HG03469 (cell line): ENCODE data around the gene CPT2.

Source experiments
- ATAC-seq: cut with Tn5 transposase; IDR thresholded peaks from one replicate; pipeline ENCODE4 v1.9.1; 2021; ENCODE audit warnings: mild to moderate bottlenecking, moderate library complexity, moderate number of reproducible peaks; ENCODE audit not compliant: unreplicated experiment

The CPT2 gene

DNA sequence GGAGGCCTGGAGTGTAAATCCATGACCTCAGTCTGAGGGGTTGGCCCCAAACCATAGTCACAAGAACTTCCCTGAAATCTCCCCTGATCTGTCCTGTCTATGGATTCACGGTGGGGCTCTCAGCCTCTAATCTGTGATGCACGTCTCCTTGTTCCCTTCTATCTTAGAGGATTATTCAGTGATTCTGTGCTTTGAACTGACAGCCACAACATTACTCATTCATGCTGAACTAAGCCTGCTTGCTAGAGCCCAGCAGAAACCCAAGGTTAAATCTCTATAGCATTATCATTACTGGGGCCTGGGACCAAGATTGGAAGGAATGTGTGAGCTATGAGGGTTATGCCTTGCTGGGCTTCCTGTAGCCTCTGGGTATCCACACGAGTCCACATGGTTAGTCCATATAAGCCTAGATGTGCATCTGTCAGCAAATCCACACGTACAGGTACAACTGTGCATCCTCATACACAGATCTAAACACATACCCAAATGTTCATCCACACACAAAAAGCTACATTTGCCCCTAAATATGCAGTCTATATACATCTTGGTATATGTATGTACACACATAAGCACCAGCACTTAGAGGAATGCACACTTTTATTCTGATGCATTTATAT lies 64.1 kb downstream of the CPT2 start:
- ATAC-seq = no peak

DNA sequence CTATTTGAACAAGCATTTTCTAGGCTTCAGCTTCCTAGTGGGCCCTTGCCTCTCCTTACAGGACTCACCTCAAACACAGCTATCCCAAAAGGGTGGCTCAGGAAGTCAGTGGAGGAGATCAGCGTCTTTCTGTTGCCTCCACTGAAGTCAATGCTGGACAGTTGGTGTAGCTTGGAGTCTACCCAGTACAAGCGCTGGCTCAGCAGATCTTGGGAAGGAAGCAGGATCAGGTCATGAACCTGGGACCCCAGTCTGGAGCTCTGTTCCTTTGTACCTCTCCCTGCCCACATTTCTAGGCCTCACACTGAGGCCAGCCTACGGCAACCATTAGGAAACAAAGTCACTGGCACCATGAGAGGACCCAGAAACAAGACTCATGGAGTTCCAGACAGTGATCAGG lies 65.4 kb downstream of the CPT2 start:
- no peak for ATAC-seq
